ENCODE results near the gene MAGOH. TPM values are rescaled to one million over a fixed set of nuclear protein-coding genes. Genes with fewer than 3 reads are reported as not detected.
"Not testable (repeated sequence)": the region's sequence is repeated elsewhere in the genome, so short reads cannot be mapped to it uniquely, and the experiment has no call there.

Gene MAGOH
- total and polyA plus RNA-seq, 10 of the 15 experiments (the other 5 are each of a cell fraction or from before 2014, with no cell fraction given): 62.6 to 261 (median 89.8) TPM

DNA sequence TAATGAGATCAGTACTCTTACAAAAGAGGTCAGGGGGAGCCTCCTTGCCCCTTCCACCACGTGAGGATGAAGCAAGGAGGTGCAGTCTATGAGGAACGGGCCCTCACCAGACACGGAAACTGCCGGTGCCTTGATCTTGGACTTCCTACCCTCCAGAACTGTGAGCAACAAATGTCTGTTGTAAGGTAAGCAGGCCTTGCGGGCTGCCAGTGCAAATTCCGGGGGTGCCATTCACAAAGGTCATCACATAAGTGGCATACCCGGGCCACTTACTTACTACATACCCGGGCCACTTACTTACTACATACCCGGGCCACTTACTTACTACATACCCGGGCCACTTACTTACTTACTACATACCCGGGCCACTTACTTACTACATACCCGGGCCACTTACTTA lies 44.8 kb upstream of the MAGOH start:
- CTCF ChIA-PET; POLR2A ChIA-PET; H3K27me3 ChIP-seq (replicated peaks in 1 of 2; ENCODE audit: control insufficient read depth in 2 of 2, insufficient read depth in 2 of 2, low read length in 1 of 2); H3K27ac ChIP-seq (ENCODE audit: control insufficient read depth, insufficient read depth); FAIRE-seq; H3K4me2 ChIP-seq (ENCODE audit: control insufficient read depth, insufficient read depth); H3K4me3 ChIP-seq; ATAC-seq; H3K79me2 ChIP-seq (ENCODE audit: control insufficient read depth, insufficient read depth, low read length); H3K4me1 ChIP-seq (ENCODE audit: control insufficient read depth, insufficient read depth, low read length); in situ Hi-C loops (cut with MboI); H3K9ac ChIP-seq (ENCODE audit: control insufficient read depth, insufficient read depth, low read length); BruUV-seq (replicated peaks); H2AFZ ChIP-seq (ENCODE audit: control insufficient read depth, low read depth, low read length); H3K9me3 ChIP-seq (replicated peaks; ENCODE audit: control insufficient read depth, insufficient read depth, low read length); H4K20me1 ChIP-seq (ENCODE audit: control insufficient read depth, insufficient read depth); intact Hi-C loops (cut with micrococcal nuclease; ENCODE audit: unreplicated experiment); DNase-seq (ENCODE audit: low read depth, low spot score): not testable (repeated sequence)
- H3K36me3 ChIP-seq (ENCODE audit: control insufficient read depth in 2 of 2, insufficient read depth in 2 of 2, low read length in 1 of 2): peaks cover 30% of the 10 kb centered on the region in 2 experiments
- SMC1A ChIA-PET (ENCODE audit: uncharacterized antibody, unreplicated experiment): interaction anchor here (1.1 kb wide), 1 partner anchor 13 kb away, joined by 4 read pairs; no protein-coding TSS in a partner anchor
- RAD21 ChIA-PET (ENCODE audit: unreplicated experiment): interaction anchor here (1.8 kb wide), 1 partner anchor 111 kb away, joined by 9 read pairs; no protein-coding TSS in a partner anchor
- WGBS (ENCODE audit: insufficient coverage, insufficient replicate concordance, low lambda C conversion rate, missing lambda C conversion rate): over 99% methylated on average over 12 of the region's 12 CpGs

DNA sequence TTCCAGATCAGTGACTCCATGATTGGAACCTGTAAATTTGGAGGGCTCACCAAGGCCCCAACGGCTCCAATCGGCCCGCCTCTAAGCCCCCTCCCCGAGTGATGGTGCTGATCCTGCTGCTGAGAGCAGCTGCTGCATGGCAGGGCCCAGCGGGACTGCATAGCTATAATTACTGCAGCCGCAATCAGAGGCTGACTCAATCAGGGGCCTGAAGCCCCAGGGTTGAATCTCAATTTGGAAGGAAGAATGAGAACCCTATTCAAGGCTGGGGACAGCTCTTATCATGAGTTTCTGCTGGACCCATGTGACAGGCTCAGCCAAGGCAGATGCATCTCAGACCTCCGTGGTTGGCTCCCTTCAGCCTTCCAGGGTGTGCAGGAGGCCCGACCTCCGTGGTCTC lies 42.8 kb upstream of the MAGOH start:
- H3K4me1 ChIP-seq (ENCODE audit: control insufficient read depth, insufficient read depth, low read length): no peaks in the 10 kb centered on the region
- WGBS (ENCODE audit: insufficient coverage, insufficient replicate concordance, low lambda C conversion rate, missing lambda C conversion rate): 92% methylated on average over 9 of the region's 9 CpGs
- H3K27me3 ChIP-seq (replicated peaks in 1 of 2; ENCODE audit: control insufficient read depth in 2 of 2, insufficient read depth in 2 of 2, low read length in 1 of 2): no peaks in the 10 kb centered on the region
- no peaks in the 10 kb centered on the region for H4K20me1 ChIP-seq (ENCODE audit: control insufficient read depth, insufficient read depth)
- POLR2A ChIA-PET: interaction anchor here (0.8 kb wide), 1 partner anchor 112 kb away, joined by 3 read pairs; no protein-coding TSS in a partner anchor
- ATAC-seq (no peak), FAIRE-seq (no peak), DNase-seq (ENCODE audit: low read depth, low spot score) (no peak)
- CTCF ChIA-PET: interaction anchor here (0.6 to 5.8 kb wide), 2 partner anchors 113 to 806 kb away, joined by 4 to 185 read pairs; no protein-coding TSS in a partner anchor
- in situ Hi-C loops (cut with MboI): no loop called here
- TF ChIP-seq SPI1 (IDR thresholded peaks at IDR 0.05; ENCODE audit: borderline replicate concordance, insufficient read depth, low read depth, low read length) (no peak), WRNIP1 (IDR thresholded peaks at IDR 0.05; ENCODE audit: borderline replicate concordance, low read depth, low read length) (no peak), NR2C2 (IDR thresholded peaks at IDR 0.05; ENCODE audit: borderline replicate concordance, control insufficient read depth, insufficient read length, low read depth) (no peak), POLR2AphosphoS2 (IDR thresholded peaks at IDR 0.05; ENCODE audit: low read depth, low read length) (no peak)
- intact Hi-C loops (cut with micrococcal nuclease; ENCODE audit: unreplicated experiment): no loop called here
- H2AFZ ChIP-seq (ENCODE audit: control insufficient read depth, low read depth, low read length): no peak overlapping the region
- no peak overlapping the region for H3K4me3 ChIP-seq
- H3K79me2 ChIP-seq (ENCODE audit: control insufficient read depth, insufficient read depth, low read length): no peaks in the 10 kb centered on the region
- no peak overlapping the region for H3K9ac ChIP-seq (ENCODE audit: control insufficient read depth, insufficient read depth, low read length)
- H3K36me3 ChIP-seq (ENCODE audit: control insufficient read depth in 2 of 2, insufficient read depth in 2 of 2, low read length in 1 of 2): peaks cover 21 to 30% of the 10 kb centered on the region in 2 experiments
- no peaks in the 10 kb centered on the region for H3K9me3 ChIP-seq (replicated peaks; ENCODE audit: control insufficient read depth, insufficient read depth, low read length)
- SMC1A ChIA-PET (ENCODE audit: uncharacterized antibody, unreplicated experiment): interaction anchor here (3.6 to 5.9 kb wide), 2 partner anchors 10 to 112 kb away, joined by 26 to 107 read pairs; no protein-coding TSS in a partner anchor
- RAD21 ChIA-PET (ENCODE audit: unreplicated experiment): interaction anchor here (1.0 to 4.6 kb wide), 2 partner anchors 12 to 112 kb away, joined by 3 to 105 read pairs; no protein-coding TSS in a partner anchor
- no peak overlapping the region for H3K4me2 ChIP-seq (ENCODE audit: control insufficient read depth, insufficient read depth)
- no peak overlapping the region for H3K27ac ChIP-seq (ENCODE audit: control insufficient read depth, insufficient read depth)
- no TSS peak for BruUV-seq (replicated peaks)

All from GM12878 (cell line).